HepG2 (cell line): Measurements from ENCODE around the gene ACOT8. TPM values are rescaled to one million over a fixed set of nuclear protein-coding genes. Genes with fewer than 3 reads are reported as not detected.
A peak's percentile ranks its signal among the peaks of the same experiment; 100 is the strongest.

Experiments used
- BRCA1 ChIP-seq: sonication (generic); formaldehyde crosslinking; IDR thresholded peaks from 2 replicates; pipeline ENCODE4 v1.4.0; 2020; ENCODE audit warnings: missing genetic modification reagents
- CREM ChIP-seq, 2 experiments: sonication (generic) in 1 of 2; formaldehyde crosslinking in 1 of 2; IDR thresholded peaks; 2 replicates each; pipeline versions ENCODE4 v1.4.0 to v1.6.1; 2016 to 2020; ENCODE audit warnings: antibody characterized with exemption in 1 of 2, mild to moderate bottlenecking in 1 of 2, missing genetic modification reagents in 1 of 2
- ELF1 ChIP-seq: sonication (generic); formaldehyde crosslinking; IDR thresholded peaks from 2 replicates; pipeline ENCODE4 v1.4.0; 2020; ENCODE audit warnings: missing genetic modification reagents
- FOXJ3 ChIP-seq: sonication (generic); formaldehyde crosslinking; IDR thresholded peaks from 2 replicates; pipeline ENCODE4 v1.4.0; 2020; ENCODE audit warnings: missing genetic modification reagents, mild to moderate bottlenecking, borderline replicate concordance
- RFX3 ChIP-seq: IDR thresholded peaks from 2 replicates; pipeline ENCODE4 v1.6.1; 2016; ENCODE audit warnings: missing biosample characterization, missing genetic modification reagents
- RORA ChIP-seq: sonication (generic); formaldehyde crosslinking; IDR thresholded peaks from 2 replicates; pipeline ENCODE4 v1.5.0; 2020; ENCODE audit warnings: mild to moderate bottlenecking, missing genetic modification reagents, moderate library complexity
- SIN3A ChIP-seq: IDR thresholded peaks from 2 replicates; pipeline ENCODE4 v1.6.1; 2011; ENCODE audit warnings: low read depth, mild to moderate bottlenecking, control low read depth, low read length, borderline replicate concordance
- TEAD2 ChIP-seq: sonication (generic); formaldehyde crosslinking; IDR thresholded peaks from 2 replicates; pipeline ENCODE4 v1.9.0; 2021; ENCODE audit warnings: missing genetic modification reagents
- U2AF1 ChIP-seq: fragments of 200-400 bp; formaldehyde crosslinking; optimal IDR thresholded peaks from 2 replicates; pipeline ENCODE3; 2017; ENCODE audit warnings: mild to moderate bottlenecking, low read depth, low read length
- ZFP36L2 ChIP-seq: sonication (generic); formaldehyde crosslinking; IDR thresholded peaks from 2 replicates; pipeline ENCODE4 v1.4.0; 2020; ENCODE audit warnings: missing genetic modification reagents
- ZNF205 ChIP-seq: IDR thresholded peaks from 2 replicates; pipeline ENCODE4 v1.6.1; 2018; ENCODE audit warnings: missing biosample characterization, missing genetic modification reagents
- ZNF274 ChIP-seq: sonication (generic); formaldehyde crosslinking; IDR thresholded peaks from 2 replicates; pipeline ENCODE4 v1.5.1; 2020; ENCODE audit warnings: mild to moderate bottlenecking, missing genetic modification reagents
- ZNF367 ChIP-seq: sonication (generic); formaldehyde crosslinking; IDR thresholded peaks from 2 replicates; pipeline ENCODE4 v1.4.0; 2020; ENCODE audit warnings: missing genetic modification reagents, borderline replicate concordance
- ZNF383 ChIP-seq: sonication (generic); formaldehyde crosslinking; IDR thresholded peaks from 2 replicates; pipeline ENCODE4 v1.4.0; 2020; ENCODE audit warnings: missing genetic modification reagents, mild to moderate bottlenecking, borderline replicate concordance
- ZNF570 ChIP-seq: sonication (generic); formaldehyde crosslinking; IDR thresholded peaks from 2 replicates; pipeline ENCODE4 v1.4.0; 2020; ENCODE audit warnings: mild to moderate bottlenecking, missing genetic modification reagents, borderline replicate concordance
- ZNF652 ChIP-seq: IDR thresholded peaks from 2 replicates; pipeline ENCODE4 v1.6.1; 2016; ENCODE audit warnings: low read depth, borderline replicate concordance
- ZNF883 ChIP-seq: sonication (generic); formaldehyde crosslinking; IDR thresholded peaks from 2 replicates; pipeline ENCODE4 v1.5.1; 2020; ENCODE audit warnings: mild to moderate bottlenecking, missing genetic modification reagents; ENCODE audit errors: not compliant biosample characterization
- polyA plus RNA-seq, 8 experiments: library from polyadenylated mRNA; depleted of rRNA in 3 of 8; stranded (reverse) in 7 of 8; unstranded in 1 of 8; fragments of >200 nt; fragmentation: Illumina TruSeq in 4 of 8; extraction: Trizol in 4 of 8; gene quantifications; 2 replicates each; pipeline versions ENCODE4 v1.2.1 to v1.2.3, GENCODE V29; 2011 to 2016; ENCODE audit warnings: low read depth in 4 of 8, missing spikeins in 1 of 8, mixed read lengths in 1 of 8; ENCODE audit not compliant: insufficient read depth in 1 of 8
- total RNA-seq, 5 experiments: library from RNA; depleted of rRNA; stranded (reverse); fragments of >200 nt; fragmentation: Illumina TruSeq; extraction: Trizol; gene quantifications; 2 replicates each; pipeline ENCODE4 v1.2.3, GENCODE V29; 2016; ENCODE audit warnings: low read depth in 1 of 5
- TF ChIP-seq, protein P1 (sequence below): sonication (generic); formaldehyde crosslinking; IDR thresholded peaks from 2 replicates; pipeline ENCODE4 v1.8.0; 2022; ENCODE audit warnings: missing genetic modification reagents, mild to moderate bottlenecking, inconsistent platforms, borderline replicate concordance
- TF ChIP-seq, protein P2 (sequence below): sonication (generic); formaldehyde crosslinking; IDR thresholded peaks from 2 replicates; pipeline ENCODE4 v1.4.0; 2020; ENCODE audit warnings: missing genetic modification reagents, borderline replicate concordance
- TF ChIP-seq, protein P3 (sequence below): IDR thresholded peaks from 2 replicates; pipeline ENCODE4 v1.6.1; 2016
- TF ChIP-seq, protein P4 (sequence below): sonication (generic); formaldehyde crosslinking; IDR thresholded peaks from 2 replicates; pipeline ENCODE4 v1.5.1; 2020; ENCODE audit warnings: mild to moderate bottlenecking, missing genetic modification reagents, moderate library complexity

The ACOT8 gene
- total and polyA plus RNA-seq, 2 of the 13 experiments (the other 11 are each of a cell fraction or from before 2014, with no cell fraction given), result 31.4 to 45.5 TPM

GRCh38 chr20:45863543-45864470 is 6.6 kb upstream of the ACOT8 start (continued):
- TF ChIP-seq, protein P1, sequence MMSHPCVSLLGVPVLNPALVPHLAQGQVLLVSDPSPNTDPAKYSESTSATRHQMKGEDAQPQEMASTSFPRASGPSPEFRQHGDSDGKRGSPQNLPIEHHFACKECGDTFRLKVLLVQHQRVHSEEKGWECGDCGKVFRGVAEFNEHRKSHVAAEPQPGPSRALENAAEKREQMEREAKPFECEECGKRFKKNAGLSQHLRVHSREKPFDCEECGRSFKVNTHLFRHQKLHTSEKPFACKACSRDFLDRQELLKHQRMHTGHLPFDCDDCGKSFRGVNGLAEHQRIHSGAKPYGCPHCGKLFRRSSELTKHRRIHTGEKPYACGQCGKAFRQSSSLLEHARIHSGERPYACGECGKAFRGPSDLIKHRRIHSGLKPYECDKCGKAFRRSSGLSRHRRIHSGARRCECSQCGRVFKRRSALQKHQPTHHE (CRISPR knock-in tag), result no peak
- TF ChIP-seq CREM (IDR thresholded peaks at IDR 0.05) (peak; percentile 37; the same call in 1 of the 2 replicates), CREM (CRISPR knock-in tag; IDR thresholded peaks at IDR 0.05) (no peak), ZNF383 (no peak), ZNF274 (no peak), SIN3A (no peak), U2AF1 (no peak), ZNF883 (CRISPR knock-in tag) (no peak), ZNF205 (peak; percentile 43; the same call in 1 of the 2 replicates), RORA (no peak), BRCA1 (no peak), RFX3 (CRISPR knock-in tag) (no peak), ZNF367 (CRISPR knock-in tag) (no peak), ZNF652 (CRISPR knock-in tag) (no peak; the same call in 1 of the 2 replicates), ELF1 (CRISPR knock-in tag) (peak; percentile 29; the same call in 1 of the 2 replicates), FOXJ3 (CRISPR knock-in tag) (0 out of 2 replicates have a peak, but pooled peaks have one; percentile 75), ZNF570 (CRISPR knock-in tag) (no peak), TEAD2 (CRISPR knock-in tag) (no peak), ZFP36L2 (no peak)
- TF ChIP-seq, protein P2, sequence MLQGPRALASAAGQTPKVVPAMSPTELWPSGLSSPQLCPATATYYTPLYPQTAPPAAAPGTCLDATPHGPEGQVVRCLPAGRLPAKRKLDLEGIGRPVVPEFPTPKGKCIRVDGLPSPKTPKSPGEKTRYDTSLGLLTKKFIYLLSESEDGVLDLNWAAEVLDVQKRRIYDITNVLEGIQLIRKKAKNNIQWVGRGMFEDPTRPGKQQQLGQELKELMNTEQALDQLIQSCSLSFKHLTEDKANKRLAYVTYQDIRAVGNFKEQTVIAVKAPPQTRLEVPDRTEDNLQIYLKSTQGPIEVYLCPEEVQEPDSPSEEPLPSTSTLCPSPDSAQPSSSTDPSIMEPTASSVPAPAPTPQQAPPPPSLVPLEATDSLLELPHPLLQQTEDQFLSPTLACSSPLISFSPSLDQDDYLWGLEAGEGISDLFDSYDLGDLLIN (CRISPR knock-in tag), result no peak
- TF ChIP-seq, protein P3, sequence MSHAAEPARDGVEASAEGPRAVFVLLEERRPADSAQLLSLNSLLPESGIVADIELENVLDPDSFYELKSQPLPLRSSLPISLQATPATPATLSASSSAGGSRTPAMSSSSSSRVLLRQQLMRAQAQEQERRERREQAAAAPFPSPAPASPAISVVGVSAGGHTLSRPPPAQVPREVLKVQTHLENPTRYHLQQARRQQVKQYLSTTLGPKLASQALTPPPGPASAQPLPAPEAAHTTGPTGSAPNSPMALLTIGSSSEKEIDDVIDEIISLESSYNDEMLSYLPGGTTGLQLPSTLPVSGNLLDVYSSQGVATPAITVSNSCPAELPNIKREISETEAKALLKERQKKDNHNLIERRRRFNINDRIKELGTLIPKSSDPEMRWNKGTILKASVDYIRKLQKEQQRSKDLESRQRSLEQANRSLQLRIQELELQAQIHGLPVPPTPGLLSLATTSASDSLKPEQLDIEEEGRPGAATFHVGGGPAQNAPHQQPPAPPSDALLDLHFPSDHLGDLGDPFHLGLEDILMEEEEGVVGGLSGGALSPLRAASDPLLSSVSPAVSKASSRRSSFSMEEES (CRISPR knock-in tag), result no peak
- TF ChIP-seq, protein P4, sequence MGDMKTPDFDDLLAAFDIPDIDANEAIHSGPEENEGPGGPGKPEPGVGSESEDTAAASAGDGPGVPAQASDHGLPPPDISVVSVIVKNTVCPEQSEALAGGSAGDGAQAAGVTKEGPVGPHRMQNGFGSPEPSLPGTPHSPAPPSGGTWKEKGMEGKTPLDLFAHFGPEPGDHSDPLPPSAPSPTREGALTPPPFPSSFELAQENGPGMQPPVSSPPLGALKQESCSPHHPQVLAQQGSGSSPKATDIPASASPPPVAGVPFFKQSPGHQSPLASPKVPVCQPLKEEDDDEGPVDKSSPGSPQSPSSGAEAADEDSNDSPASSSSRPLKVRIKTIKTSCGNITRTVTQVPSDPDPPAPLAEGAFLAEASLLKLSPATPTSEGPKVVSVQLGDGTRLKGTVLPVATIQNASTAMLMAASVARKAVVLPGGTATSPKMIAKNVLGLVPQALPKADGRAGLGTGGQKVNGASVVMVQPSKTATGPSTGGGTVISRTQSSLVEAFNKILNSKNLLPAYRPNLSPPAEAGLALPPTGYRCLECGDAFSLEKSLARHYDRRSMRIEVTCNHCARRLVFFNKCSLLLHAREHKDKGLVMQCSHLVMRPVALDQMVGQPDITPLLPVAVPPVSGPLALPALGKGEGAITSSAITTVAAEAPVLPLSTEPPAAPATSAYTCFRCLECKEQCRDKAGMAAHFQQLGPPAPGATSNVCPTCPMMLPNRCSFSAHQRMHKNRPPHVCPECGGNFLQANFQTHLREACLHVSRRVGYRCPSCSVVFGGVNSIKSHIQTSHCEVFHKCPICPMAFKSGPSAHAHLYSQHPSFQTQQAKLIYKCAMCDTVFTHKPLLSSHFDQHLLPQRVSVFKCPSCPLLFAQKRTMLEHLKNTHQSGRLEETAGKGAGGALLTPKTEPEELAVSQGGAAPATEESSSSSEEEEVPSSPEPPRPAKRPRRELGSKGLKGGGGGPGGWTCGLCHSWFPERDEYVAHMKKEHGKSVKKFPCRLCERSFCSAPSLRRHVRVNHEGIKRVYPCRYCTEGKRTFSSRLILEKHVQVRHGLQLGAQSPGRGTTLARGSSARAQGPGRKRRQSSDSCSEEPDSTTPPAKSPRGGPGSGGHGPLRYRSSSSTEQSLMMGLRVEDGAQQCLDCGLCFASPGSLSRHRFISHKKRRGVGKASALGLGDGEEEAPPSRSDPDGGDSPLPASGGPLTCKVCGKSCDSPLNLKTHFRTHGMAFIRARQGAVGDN, result no peak
